A549 (cell line): Measurements from ENCODE around the gene TBX1.

Experiments
- MYC ChIP-seq: IDR thresholded peaks from 2 replicates; pipeline ENCODE4 v1.6.1; 2012; ENCODE audit warnings: mild to moderate bottlenecking, inconsistent platforms, low read length, improper control_type of control experiment, borderline replicate concordance
- RAD21 ChIP-seq, 2 experiments: fragments of >200 bp in 1 of 2; sonication (Bioruptor Twin) in 1 of 2; formaldehyde crosslinking in 1 of 2; IDR thresholded peaks in 1 of 2; conservative IDR thresholded peaks in 1 of 2; 2 replicates in 1 of 2; 3 replicates in 1 of 2; pipeline ENCODE4 v1.6.1; 2012 to 2018; ENCODE audit warnings: inconsistent platforms in 1 of 2
- RARB ChIP-seq: fragments of 250-450 bp; sonication (Bioruptor Pico); IDR thresholded peaks from 2 replicates; pipeline ENCODE4 v1.8.0; 2021; ENCODE audit warnings: mild to moderate bottlenecking, moderate library complexity
- TF ChIP-seq, protein P1 (sequence below): fragments of >200 bp; sonication (Bioruptor Twin); formaldehyde crosslinking; IDR thresholded peaks from 3 replicates; pipeline ENCODE4 v1.5.1; 2016

DNA sequence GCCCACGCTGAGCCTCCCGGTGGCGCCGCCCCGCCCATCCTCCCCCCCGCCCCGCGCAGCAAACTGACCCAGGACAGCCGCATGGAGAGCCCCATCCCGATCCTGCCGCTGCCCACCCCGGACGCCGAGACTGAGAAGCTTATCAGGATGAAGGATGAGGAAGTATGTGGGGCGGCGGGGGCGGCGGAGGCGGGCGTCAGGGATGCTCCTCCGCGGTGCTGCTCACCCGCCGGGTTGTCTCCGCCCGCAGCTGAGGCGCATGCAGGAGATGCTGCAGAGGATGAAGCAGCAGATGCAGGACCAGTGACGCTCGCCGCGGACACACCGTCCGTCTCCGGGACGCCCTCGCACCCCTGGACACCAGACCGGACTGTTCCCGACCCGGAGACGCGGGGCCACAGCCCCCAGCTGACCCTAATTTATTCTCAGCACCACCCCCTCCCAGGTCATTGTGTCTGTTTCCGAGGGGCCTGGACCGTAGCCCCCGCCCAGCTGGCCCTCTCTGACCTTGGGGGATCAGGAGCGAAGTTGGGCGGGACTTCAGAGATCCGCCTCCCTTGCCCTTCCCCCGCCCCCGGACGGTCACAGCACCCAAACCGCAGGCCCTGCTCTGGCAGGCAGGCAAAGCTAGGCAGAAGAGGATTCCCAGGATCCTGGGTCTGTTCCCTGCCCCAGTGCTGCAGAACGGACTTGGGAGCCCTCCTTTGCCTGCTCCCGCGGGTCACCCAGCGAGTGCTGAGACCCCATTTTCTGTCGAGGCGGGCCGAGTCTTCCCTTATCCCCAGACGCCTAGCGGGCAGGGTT, 38.2 kb upstream of the TBX1 start:
- TF ChIP-seq, protein P1, sequence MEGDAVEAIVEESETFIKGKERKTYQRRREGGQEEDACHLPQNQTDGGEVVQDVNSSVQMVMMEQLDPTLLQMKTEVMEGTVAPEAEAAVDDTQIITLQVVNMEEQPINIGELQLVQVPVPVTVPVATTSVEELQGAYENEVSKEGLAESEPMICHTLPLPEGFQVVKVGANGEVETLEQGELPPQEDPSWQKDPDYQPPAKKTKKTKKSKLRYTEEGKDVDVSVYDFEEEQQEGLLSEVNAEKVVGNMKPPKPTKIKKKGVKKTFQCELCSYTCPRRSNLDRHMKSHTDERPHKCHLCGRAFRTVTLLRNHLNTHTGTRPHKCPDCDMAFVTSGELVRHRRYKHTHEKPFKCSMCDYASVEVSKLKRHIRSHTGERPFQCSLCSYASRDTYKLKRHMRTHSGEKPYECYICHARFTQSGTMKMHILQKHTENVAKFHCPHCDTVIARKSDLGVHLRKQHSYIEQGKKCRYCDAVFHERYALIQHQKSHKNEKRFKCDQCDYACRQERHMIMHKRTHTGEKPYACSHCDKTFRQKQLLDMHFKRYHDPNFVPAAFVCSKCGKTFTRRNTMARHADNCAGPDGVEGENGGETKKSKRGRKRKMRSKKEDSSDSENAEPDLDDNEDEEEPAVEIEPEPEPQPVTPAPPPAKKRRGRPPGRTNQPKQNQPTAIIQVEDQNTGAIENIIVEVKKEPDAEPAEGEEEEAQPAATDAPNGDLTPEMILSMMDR = no peak
- TF ChIP-seq RARB (CRISPR knock-in tag) = no peak
- no peak for TF ChIP-seq MYC
- no peak for TF ChIP-seq RAD21 (conservative IDR thresholded peaks at IDR 0.05 in 1 of 2, IDR thresholded peaks at IDR 0.05 in 1 of 2)
